Neural cell (in vitro differentiated cells): ENCODE measurements around the gene CHST6. TPM values are rescaled to one million over a fixed set of nuclear protein-coding genes. Genes with fewer than 3 reads are reported as not detected.
A peak's percentile ranks its signal among the peaks of the same experiment; 100 is the strongest.

Experiments used
- H2AFZ ChIP-seq: fragments of 200-600, 300-800 bp; sonication (generic), shearing (Covaris generic); 2 replicates; pipeline ENCODE4 v1.6.0; 2014; ENCODE audit warnings: low read depth, mild to moderate bottlenecking, antibody characterized with exemption, low read length, moderate library complexity
- H3F3A ChIP-seq: fragments of 200-600 bp; shearing (Covaris generic); 2 replicates; pipeline ENCODE4 v1.6.1; 2016; ENCODE audit warnings: mild to moderate bottlenecking, moderate library complexity, mixed read lengths, antibody characterized with exemption, low read length; ENCODE audit not compliant: insufficient read depth, poor library complexity, severe bottlenecking
- H3K27ac ChIP-seq: fragments of 200-600, 300-800 bp; sonication (generic), shearing (Covaris generic); 2 replicates; pipeline ENCODE4 v1.5.1; 2014; ENCODE audit warnings: mild to moderate bottlenecking, low read length, moderate library complexity
- H3K27me3 ChIP-seq: fragments of 300-800, 200-600 bp; sonication (generic), shearing (Covaris generic); 2 replicates; pipeline ENCODE4 v1.6.0; 2014; ENCODE audit warnings: mild to moderate bottlenecking, low read depth, low read length, moderate library complexity; ENCODE audit not compliant: insufficient read depth
- H3K36me3 ChIP-seq: fragments of 300-800, 200-600 bp; sonication (generic), shearing (Covaris generic); 2 replicates; pipeline ENCODE4 v1.5.1; 2014; ENCODE audit warnings: mild to moderate bottlenecking, antibody characterized with exemption, low read length, moderate library complexity; ENCODE audit not compliant: insufficient read depth
- H3K4me2 ChIP-seq: fragments of 300-800, 200-600 bp; sonication (generic), shearing (Covaris generic); 2 replicates; pipeline ENCODE4 v1.6.0; 2014; ENCODE audit warnings: mild to moderate bottlenecking, low read length
- H3K4me3 ChIP-seq: fragments of 300-800, 200-600 bp; sonication (generic), shearing (Covaris generic); 2 replicates; pipeline ENCODE4 v1.5.1; 2014; ENCODE audit warnings: mild to moderate bottlenecking, low read length, moderate library complexity
- H3K79me2 ChIP-seq: fragments of 200-600 bp; shearing (Covaris generic); replicated peaks from 2 replicates; pipeline ENCODE4 v1.6.0; 2014; ENCODE audit warnings: mild to moderate bottlenecking, low read length, moderate library complexity; ENCODE audit not compliant: insufficient read depth
- H3K9ac ChIP-seq: fragments of 300-800, 200-600 bp; sonication (generic), shearing (Covaris generic); 2 replicates; pipeline ENCODE4 v1.6.1; 2016; ENCODE audit warnings: mild to moderate bottlenecking, low read length, mixed read lengths
- H3K9me2 ChIP-seq: fragments of 200-600 bp; shearing (Covaris generic); 2 replicates; pipeline ENCODE4 v1.6.1; 2016; ENCODE audit warnings: mild to moderate bottlenecking, low read length, mixed read lengths; ENCODE audit not compliant: insufficient read depth
- H3K9me3 ChIP-seq: fragments of 200-600, 300-800 bp; sonication (generic), shearing (Covaris generic); 2 replicates; pipeline ENCODE4 v1.6.1; 2016; ENCODE audit warnings: mild to moderate bottlenecking, mixed run types, low read length, moderate library complexity, mixed read lengths
- H4K20me1 ChIP-seq: fragments of 200-600 bp; shearing (Covaris generic); 2 replicates; pipeline ENCODE4 v1.6.1; 2016; ENCODE audit warnings: mild to moderate bottlenecking, mixed run types; ENCODE audit not compliant: insufficient read depth
- EP300 ChIP-seq: fragments of 450-650 bp; conservative IDR thresholded peaks from 2 replicates; pipeline ENCODE4 v1.6.1; 2014; ENCODE audit warnings: antibody characterized with exemption, mild to moderate bottlenecking, moderate library complexity; ENCODE audit not compliant: poor library complexity, severe bottlenecking
- EZH2 ChIP-seq: fragments of 200-600, 300-800 bp; shearing (Covaris generic), sonication (generic); IDR thresholded peaks from 2 replicates; pipeline ENCODE4 v1.6.1; 2014; ENCODE audit warnings: antibody characterized with exemption, low read length, borderline replicate concordance, mild to moderate bottlenecking; ENCODE audit not compliant: insufficient read depth, poor library complexity, severe bottlenecking
- MXI1 ChIP-seq: fragments of 450-650 bp; conservative IDR thresholded peaks from 2 replicates; pipeline ENCODE4 v1.6.1; 2014; ENCODE audit warnings: antibody characterized with exemption, mild to moderate bottlenecking; ENCODE audit not compliant: poor library complexity, severe bottlenecking
- POLR2AphosphoS5 ChIP-seq: IDR thresholded peaks from 2 replicates; pipeline ENCODE4 v1.6.1; 2012
- RAD21 ChIP-seq: fragments of 450-650 bp; conservative IDR thresholded peaks from 2 replicates; pipeline ENCODE4 v1.6.1; 2014; ENCODE audit warnings: antibody characterized with exemption, mild to moderate bottlenecking, moderate library complexity
- TAF1 ChIP-seq: IDR thresholded peaks from 2 replicates; pipeline ENCODE4 v1.6.1; 2012; ENCODE audit warnings: low read depth
- polyA plus RNA-seq: library from polyadenylated mRNA; depleted of rRNA; stranded (reverse); fragments of >200 nt; gene quantifications from 2 replicates; pipeline ENCODE4 v1.2.3, GENCODE V29; 2014
- TF ChIP-seq, protein P1 (sequence below): IDR thresholded peaks from 2 replicates; pipeline ENCODE4 v1.6.1; 2012; ENCODE audit warnings: borderline replicate concordance
- TF ChIP-seq, protein P2 (sequence below): fragments of 450-650 bp; IDR thresholded peaks from 2 replicates; pipeline ENCODE4 v1.5.1; 2014; ENCODE audit warnings: antibody characterized with exemption, mild to moderate bottlenecking, moderate library complexity; ENCODE audit not compliant: poor library complexity, severe bottlenecking

The CHST6 gene
- polyA plus RNA-seq, 1 donor from 2014 or later: 0.02 TPM

DNA sequence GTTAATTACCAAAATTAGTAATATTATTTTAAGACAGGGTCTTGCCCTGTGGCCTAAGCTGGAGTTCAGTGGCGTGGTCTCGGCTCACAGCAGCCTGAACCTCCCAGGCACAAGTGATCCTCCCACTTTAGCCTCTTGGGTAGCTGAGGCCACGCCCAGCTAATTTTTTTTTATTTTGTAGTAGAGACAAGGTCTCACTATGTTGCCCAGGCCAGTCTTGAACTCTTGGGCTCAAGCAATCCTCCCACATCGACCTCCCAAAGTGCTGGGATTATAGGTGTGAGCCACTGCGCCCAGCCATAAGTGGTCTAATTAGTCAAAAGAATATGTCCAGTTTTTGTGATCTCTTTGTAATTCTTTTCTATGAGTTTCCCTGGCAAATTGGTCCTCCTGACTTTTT lies 49.9 kb downstream of the CHST6 start:
- Histone ChIP-seq H2AFZ (no peak overlapping the region), H3K9ac (no peak overlapping the region), H3K36me3 (no peaks in the 10 kb centered on the region), H3K27me3 (no peaks in the 10 kb centered on the region), H3F3A (no peaks in the 10 kb centered on the region), H3K4me2 (no peak overlapping the region), H3K9me3 (no peaks in the 10 kb centered on the region), H3K4me3 (no peak overlapping the region), H3K27ac (no peak overlapping the region), H3K9me2 (no peaks in the 10 kb centered on the region), H3K79me2 (no peaks in the 10 kb centered on the region), H4K20me1 (no peaks in the 10 kb centered on the region)
- TF ChIP-seq, protein P1, sequence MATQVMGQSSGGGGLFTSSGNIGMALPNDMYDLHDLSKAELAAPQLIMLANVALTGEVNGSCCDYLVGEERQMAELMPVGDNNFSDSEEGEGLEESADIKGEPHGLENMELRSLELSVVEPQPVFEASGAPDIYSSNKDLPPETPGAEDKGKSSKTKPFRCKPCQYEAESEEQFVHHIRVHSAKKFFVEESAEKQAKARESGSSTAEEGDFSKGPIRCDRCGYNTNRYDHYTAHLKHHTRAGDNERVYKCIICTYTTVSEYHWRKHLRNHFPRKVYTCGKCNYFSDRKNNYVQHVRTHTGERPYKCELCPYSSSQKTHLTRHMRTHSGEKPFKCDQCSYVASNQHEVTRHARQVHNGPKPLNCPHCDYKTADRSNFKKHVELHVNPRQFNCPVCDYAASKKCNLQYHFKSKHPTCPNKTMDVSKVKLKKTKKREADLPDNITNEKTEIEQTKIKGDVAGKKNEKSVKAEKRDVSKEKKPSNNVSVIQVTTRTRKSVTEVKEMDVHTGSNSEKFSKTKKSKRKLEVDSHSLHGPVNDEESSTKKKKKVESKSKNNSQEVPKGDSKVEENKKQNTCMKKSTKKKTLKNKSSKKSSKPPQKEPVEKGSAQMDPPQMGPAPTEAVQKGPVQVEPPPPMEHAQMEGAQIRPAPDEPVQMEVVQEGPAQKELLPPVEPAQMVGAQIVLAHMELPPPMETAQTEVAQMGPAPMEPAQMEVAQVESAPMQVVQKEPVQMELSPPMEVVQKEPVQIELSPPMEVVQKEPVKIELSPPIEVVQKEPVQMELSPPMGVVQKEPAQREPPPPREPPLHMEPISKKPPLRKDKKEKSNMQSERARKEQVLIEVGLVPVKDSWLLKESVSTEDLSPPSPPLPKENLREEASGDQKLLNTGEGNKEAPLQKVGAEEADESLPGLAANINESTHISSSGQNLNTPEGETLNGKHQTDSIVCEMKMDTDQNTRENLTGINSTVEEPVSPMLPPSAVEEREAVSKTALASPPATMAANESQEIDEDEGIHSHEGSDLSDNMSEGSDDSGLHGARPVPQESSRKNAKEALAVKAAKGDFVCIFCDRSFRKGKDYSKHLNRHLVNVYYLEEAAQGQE: no peak
- TF ChIP-seq MXI1: no peak
- TF ChIP-seq EP300: no peak
- no peak for TF ChIP-seq RAD21
- TF ChIP-seq, protein P2, sequence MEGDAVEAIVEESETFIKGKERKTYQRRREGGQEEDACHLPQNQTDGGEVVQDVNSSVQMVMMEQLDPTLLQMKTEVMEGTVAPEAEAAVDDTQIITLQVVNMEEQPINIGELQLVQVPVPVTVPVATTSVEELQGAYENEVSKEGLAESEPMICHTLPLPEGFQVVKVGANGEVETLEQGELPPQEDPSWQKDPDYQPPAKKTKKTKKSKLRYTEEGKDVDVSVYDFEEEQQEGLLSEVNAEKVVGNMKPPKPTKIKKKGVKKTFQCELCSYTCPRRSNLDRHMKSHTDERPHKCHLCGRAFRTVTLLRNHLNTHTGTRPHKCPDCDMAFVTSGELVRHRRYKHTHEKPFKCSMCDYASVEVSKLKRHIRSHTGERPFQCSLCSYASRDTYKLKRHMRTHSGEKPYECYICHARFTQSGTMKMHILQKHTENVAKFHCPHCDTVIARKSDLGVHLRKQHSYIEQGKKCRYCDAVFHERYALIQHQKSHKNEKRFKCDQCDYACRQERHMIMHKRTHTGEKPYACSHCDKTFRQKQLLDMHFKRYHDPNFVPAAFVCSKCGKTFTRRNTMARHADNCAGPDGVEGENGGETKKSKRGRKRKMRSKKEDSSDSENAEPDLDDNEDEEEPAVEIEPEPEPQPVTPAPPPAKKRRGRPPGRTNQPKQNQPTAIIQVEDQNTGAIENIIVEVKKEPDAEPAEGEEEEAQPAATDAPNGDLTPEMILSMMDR: no peak
- no peak for TF ChIP-seq TAF1

DNA sequence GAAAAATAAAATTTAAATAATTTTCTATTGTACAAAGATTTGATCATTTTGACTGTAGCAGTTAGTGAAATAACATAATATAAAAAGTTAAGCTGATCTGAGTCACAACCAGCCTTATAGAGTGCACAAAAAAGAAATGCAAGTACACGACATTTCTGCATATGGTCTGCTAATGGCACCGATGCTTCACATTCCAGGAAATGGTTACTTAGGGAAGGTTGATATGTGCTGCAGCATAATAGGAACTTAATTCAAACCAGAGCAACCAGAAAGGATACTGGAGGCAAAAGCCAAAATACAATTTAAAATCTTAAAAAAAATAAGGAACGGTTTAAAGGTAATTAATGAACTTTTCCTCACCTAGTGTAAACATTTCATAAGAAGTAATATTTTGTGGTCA lies 51.9 kb downstream of the CHST6 start:
- no peak for TF ChIP-seq POLR2AphosphoS5
- Histone ChIP-seq H3K79me2 (no peaks in the 10 kb centered on the region), H3F3A (no peaks in the 10 kb centered on the region), H4K20me1 (no peaks in the 10 kb centered on the region), H3K9me3 (no peaks in the 10 kb centered on the region), H3K9ac (no peak overlapping the region), H3K9me2 (no peaks in the 10 kb centered on the region), H2AFZ (no peak overlapping the region), H3K27me3 (no peaks in the 10 kb centered on the region), H3K4me3 (no peak overlapping the region), H3K36me3 (no peaks in the 10 kb centered on the region), H3K27ac (no peak overlapping the region), H3K4me2 (no peak overlapping the region)

DNA sequence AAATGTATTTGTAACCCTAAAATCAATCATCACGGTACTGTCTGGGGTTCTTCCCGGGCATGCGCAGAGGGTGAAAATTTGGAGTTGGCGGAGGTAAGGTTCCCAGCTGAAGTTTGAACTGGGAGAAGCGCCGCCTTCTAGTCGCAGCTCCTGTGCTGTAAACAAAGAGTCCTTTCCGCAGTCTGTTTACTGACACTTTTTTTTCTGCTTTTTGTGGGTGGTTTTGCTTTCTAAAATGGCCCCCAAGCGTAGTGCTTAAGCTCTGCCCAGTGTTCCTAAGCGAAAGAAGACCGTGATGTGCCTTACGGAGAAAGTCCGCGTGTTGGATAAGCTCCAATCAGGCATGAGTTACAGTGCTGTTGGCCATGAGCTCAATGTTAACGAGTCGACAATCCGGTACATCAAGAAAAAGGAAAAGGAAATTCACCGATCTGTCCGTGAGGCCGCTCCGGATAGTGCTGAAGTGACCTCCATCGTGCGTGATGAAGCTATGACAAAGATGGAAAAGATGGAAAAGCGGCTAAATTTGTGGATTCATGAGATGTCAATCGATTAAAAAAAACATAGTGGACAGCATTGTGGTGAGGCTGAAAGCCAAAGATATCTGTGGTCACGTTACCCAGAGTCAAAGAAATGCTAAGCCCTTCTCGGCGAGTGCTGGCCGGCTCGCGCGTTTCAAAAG lies 61.4 kb downstream of the CHST6 start:
- peak overlapping the region; percentile 78 for H3K9ac ChIP-seq
- H3F3A ChIP-seq: peaks cover 4% of the 10 kb centered on the region
- no peaks in the 10 kb centered on the region for H3K36me3 ChIP-seq
- H3K9me3 ChIP-seq: no peaks in the 10 kb centered on the region
- H3K9me2 ChIP-seq: no peaks in the 10 kb centered on the region
- TF ChIP-seq, protein P2: no peak
- TF ChIP-seq POLR2AphosphoS5 (peak; percentile 68), EZH2 (no peak), RAD21 (no peak), EP300 (no peak), TAF1 (peak; percentile 63)
- TF ChIP-seq, protein P1: peak; percentile 77
- H3K4me3 ChIP-seq: peak overlapping the region; percentile 92
- no peaks in the 10 kb centered on the region for H4K20me1 ChIP-seq
- peak overlapping the region; percentile 7 for H3K4me2 ChIP-seq
- peaks cover 20% of the 10 kb centered on the region for H3K79me2 ChIP-seq
- no peaks in the 10 kb centered on the region for H3K27me3 ChIP-seq
- peak overlapping the region; percentile 81 for H3K27ac ChIP-seq
- peak overlapping the region; percentile 87 for H2AFZ ChIP-seq
